ENCODE measurements around the gene REEP2.
"Not testable (repeated sequence)": the region's sequence is repeated elsewhere in the genome, so short reads cannot be mapped to it uniquely, and the experiment has no call there.

Gene REEP2

DNA sequence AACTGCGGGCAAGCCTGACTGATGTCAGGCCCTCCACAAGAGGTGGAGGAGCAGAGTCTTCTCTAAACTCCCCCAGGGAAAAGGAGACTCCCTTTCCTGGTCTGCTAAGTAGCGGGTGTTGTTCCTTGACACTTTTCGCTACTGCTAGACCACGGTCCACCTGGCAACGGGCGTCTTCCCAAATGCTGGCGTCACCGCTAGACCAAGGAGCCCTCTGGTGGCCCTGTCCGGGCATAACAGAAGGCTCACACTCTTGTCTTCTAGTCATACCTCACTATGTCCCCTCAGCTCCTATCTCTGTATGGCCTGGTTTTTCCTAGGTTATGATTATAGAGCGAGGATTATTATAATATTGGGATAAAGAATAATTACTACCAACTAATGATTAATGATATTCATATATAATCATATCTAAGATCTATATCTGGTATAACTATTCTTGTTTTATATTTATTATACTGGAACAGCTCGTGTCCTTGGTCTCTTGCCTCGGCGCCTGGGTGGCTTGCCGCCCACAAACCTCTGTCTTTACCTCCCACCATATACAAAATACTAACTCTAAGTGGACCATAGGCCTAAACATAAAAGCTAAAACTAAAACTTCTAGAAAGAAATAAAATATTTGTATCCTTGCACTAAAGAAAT is 27.7 kb upstream of the REEP2 start:
- H3K9me3 ChIP-seq (ENCODE audit: low read length); H3K9ac ChIP-seq (ENCODE audit: low read length); H3K27me3 ChIP-seq (ENCODE audit: insufficient read depth, low read length); H3F3A ChIP-seq (ENCODE audit: insufficient read depth, low read length); H4K20me1 ChIP-seq (ENCODE audit: insufficient read depth, low read length); H3K4me2 ChIP-seq (ENCODE audit: low read length); H3K9me2 ChIP-seq (ENCODE audit: low read depth, low read length); H3K4me3 ChIP-seq (ENCODE audit: low read depth, low read length, poor library complexity, severe bottlenecking); H3K79me2 ChIP-seq (ENCODE audit: insufficient read depth, low read length); H3K4me1 ChIP-seq (ENCODE audit: insufficient read depth, low read length, severe bottlenecking); H3K27ac ChIP-seq (ENCODE audit: low read depth, low read length, poor library complexity, severe bottlenecking); H2AFZ ChIP-seq (ENCODE audit: low read length): not testable (repeated sequence)
- TF ChIP-seq CTCF (IDR thresholded peaks at IDR 0.05; ENCODE audit: low read length): peak; percentile 36; the same call in 1 of the 2 replicates
- H3K36me3 ChIP-seq (ENCODE audit: insufficient read depth, low read length): peaks cover 70% of the 10 kb centered on the region

DNA sequence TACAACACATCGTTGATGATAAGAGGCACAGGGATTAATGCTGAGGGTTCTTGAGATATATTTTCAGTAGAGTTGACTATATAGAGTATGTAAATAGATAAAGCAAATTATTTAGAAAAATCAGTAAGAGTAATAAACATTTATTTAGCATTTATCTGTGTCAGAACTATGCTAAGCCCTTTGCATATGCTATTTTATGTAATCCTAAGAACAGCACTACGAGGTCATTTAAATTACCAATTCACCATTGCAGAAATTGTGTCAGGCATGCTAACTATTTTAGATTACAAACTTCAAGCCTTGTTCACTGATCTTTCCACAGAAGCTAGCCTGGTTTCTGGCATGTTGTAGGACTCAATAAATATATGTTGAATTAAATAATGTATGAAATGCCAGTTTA is 20.4 kb upstream of the REEP2 start:
- Histone ChIP-seq H3K27me3 (ENCODE audit: insufficient read depth, low read length) (no peaks in the 10 kb centered on the region), H2AFZ (ENCODE audit: low read length) (no peak overlapping the region), H3K9ac (ENCODE audit: low read length) (no peak overlapping the region), H3K4me2 (ENCODE audit: low read length) (no peak overlapping the region), H3K79me2 (ENCODE audit: insufficient read depth, low read length) (no peaks in the 10 kb centered on the region), H3K27ac (ENCODE audit: low read depth, low read length, poor library complexity, severe bottlenecking) (no peak overlapping the region), H3K9me3 (ENCODE audit: low read length) (no peaks in the 10 kb centered on the region), H3F3A (ENCODE audit: insufficient read depth, low read length) (no peaks in the 10 kb centered on the region), H3K4me1 (ENCODE audit: insufficient read depth, low read length, severe bottlenecking) (no peaks in the 10 kb centered on the region), H3K4me3 (ENCODE audit: low read depth, low read length, poor library complexity, severe bottlenecking) (no peak overlapping the region), H3K36me3 (ENCODE audit: insufficient read depth, low read length) (peaks cover 85% of the 10 kb centered on the region), H4K20me1 (ENCODE audit: insufficient read depth, low read length) (no peaks in the 10 kb centered on the region), H3K9me2 (ENCODE audit: low read depth, low read length) (no peaks in the 10 kb centered on the region)
- TF ChIP-seq EZH2 (IDR thresholded peaks at IDR 0.05; ENCODE audit: borderline replicate concordance, low read length) (no peak), CTCF (IDR thresholded peaks at IDR 0.05; ENCODE audit: low read length) (no peak)

DNA sequence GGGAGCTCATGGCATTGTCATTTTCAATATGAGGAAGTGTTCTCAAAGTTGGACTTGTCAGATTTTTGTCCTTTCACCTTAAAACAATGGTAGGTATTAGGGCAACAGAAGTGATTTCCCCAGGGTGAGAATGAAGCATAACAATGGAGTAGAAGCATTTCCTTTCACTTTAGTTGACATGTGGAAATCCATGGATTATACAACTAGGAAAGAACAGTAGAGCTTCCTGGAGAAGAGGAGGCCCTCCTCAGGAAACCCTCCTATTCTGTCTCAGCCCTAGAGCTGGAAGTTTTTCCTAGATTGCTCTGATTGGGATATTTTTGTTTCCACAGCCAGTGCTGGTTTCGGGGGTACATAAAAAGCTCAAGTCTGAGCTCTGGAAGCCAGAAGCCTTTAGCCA is 13.8 kb upstream of the REEP2 start:
- TF ChIP-seq CTCF (IDR thresholded peaks at IDR 0.05; ENCODE audit: low read length) (no peak), EZH2 (IDR thresholded peaks at IDR 0.05; ENCODE audit: borderline replicate concordance, low read length) (no peak)
- Histone ChIP-seq H3K27ac (ENCODE audit: low read depth, low read length, poor library complexity, severe bottlenecking) (no peak overlapping the region), H3K9ac (ENCODE audit: low read length) (no peak overlapping the region), H3K36me3 (ENCODE audit: insufficient read depth, low read length) (peaks cover 85% of the 10 kb centered on the region), H3K4me2 (ENCODE audit: low read length) (no peak overlapping the region), H4K20me1 (ENCODE audit: insufficient read depth, low read length) (no peaks in the 10 kb centered on the region), H3K4me1 (ENCODE audit: insufficient read depth, low read length, severe bottlenecking) (no peaks in the 10 kb centered on the region), H3K9me3 (ENCODE audit: low read length) (no peaks in the 10 kb centered on the region), H3F3A (ENCODE audit: insufficient read depth, low read length) (no peaks in the 10 kb centered on the region; the same call in 1 of the 2 replicates), H3K4me3 (ENCODE audit: low read depth, low read length, poor library complexity, severe bottlenecking) (no peak overlapping the region), H3K27me3 (ENCODE audit: insufficient read depth, low read length) (no peaks in the 10 kb centered on the region), H3K9me2 (ENCODE audit: low read depth, low read length) (no peaks in the 10 kb centered on the region), H3K79me2 (ENCODE audit: insufficient read depth, low read length) (no peaks in the 10 kb centered on the region), H2AFZ (ENCODE audit: low read length) (no peak overlapping the region)
